ENCODE results near the gene SOAT1. TPM values are rescaled to one million over a fixed set of nuclear protein-coding genes. Genes with fewer than 3 reads are reported as not detected.

The SOAT1 gene
- total RNA-seq, 1 experiment from 2014 or later: 7.5 TPM

- H2AFZ ChIP-seq (ENCODE audit: low read length): no peak overlapping the region
- H4K91ac ChIP-seq (ENCODE audit: insufficient read length, low read depth, low read length): no peak overlapping the region
- no peak overlapping the region for H2AK5ac ChIP-seq (ENCODE audit: insufficient read length, low read length)
- H3K4ac ChIP-seq (ENCODE audit: low read depth, low read length): no peak overlapping the region
- no peak overlapping the region for H2BK12ac ChIP-seq (ENCODE audit: insufficient read length, low read depth, low read length)
- H3K9me3 Mint-ChIP-seq: no peaks in the 10 kb centered on the region
- no peaks in the 10 kb centered on the region for H3K27me3 Mint-ChIP-seq (ENCODE audit: low read depth)
- no peak overlapping the region for H3K9ac ChIP-seq (ENCODE audit: extremely low read depth, insufficient read length, low read length)
- no peak overlapping the region for H3K18ac ChIP-seq (ENCODE audit: insufficient read length, low read depth, low read length)
- WGBS (ENCODE audit: extremely low coverage, insufficient read length, low lambda C conversion rate): no CpG with 5 or more reads among the region's 3 CpGs
- H3K4me2 ChIP-seq (ENCODE audit: insufficient read depth, insufficient read length, low read length): no peak overlapping the region
- no peak overlapping the region for H3K23ac ChIP-seq (ENCODE audit: insufficient read length, low read depth, low read length)
- H3K27me3 ChIP-seq (ENCODE audit: insufficient read depth, low read length): no peaks in the 10 kb centered on the region
- H3K14ac ChIP-seq (ENCODE audit: insufficient read depth, low read length): no peak overlapping the region
- no peak overlapping the region for H4K5ac ChIP-seq (ENCODE audit: insufficient read length, low read depth, low read length)
- peaks cover 0 to 5% (median 0%) of the 10 kb centered on the region in 3 experiments; a peak in 1 of 7 replicates for H3K36me3 Mint-ChIP-seq (ENCODE audit: insufficient read depth in 1 of 3, low read depth in 3 of 3)
- H3K27ac ChIP-seq (ENCODE audit: insufficient read length, low read depth, low read length): no peak overlapping the region
- no peaks in the 10 kb centered on the region for H3K9me3 ChIP-seq (ENCODE audit: control insufficient read depth, low read depth, low read length)
- DNase-seq: no peak
- H3K4me3 Mint-ChIP-seq: no peak overlapping the region
- H3K4me1 ChIP-seq (ENCODE audit: insufficient read depth, low read length): no peaks in the 10 kb centered on the region
- no peaks in the 10 kb centered on the region for H3K23me2 ChIP-seq (ENCODE audit: insufficient read length, low read depth, low read length, poor library complexity, severe bottlenecking)
- peaks cover 9 to 10% of the 10 kb centered on the region in 2 experiments; a peak in 3 of 4 replicates for H3K4me1 Mint-ChIP-seq
- H2BK5ac ChIP-seq (ENCODE audit: insufficient read length, low read length): no peak overlapping the region
- no peak overlapping the region for H4K8ac ChIP-seq (replicated peaks; ENCODE audit: insufficient read length, low read depth, low read length)
- H3K27ac Mint-ChIP-seq: peak overlapping the region in 1 of 3 experiments; percentile 28; a peak in 1 of 7 replicates
- no peak overlapping the region for H3K56ac ChIP-seq (ENCODE audit: insufficient read length, low read depth, low read length)
- TF ChIP-seq CTCF (conservative IDR thresholded peaks at IDR 0.05): no peak
- no peaks in the 10 kb centered on the region for H3K79me2 ChIP-seq (ENCODE audit: insufficient read depth, low read length)
- no peaks in the 10 kb centered on the region for H4K20me1 ChIP-seq (ENCODE audit: control insufficient read depth, insufficient read depth, insufficient read length)
- H2BK15ac ChIP-seq (ENCODE audit: low read depth, low read length): no peak overlapping the region
- H2BK120ac ChIP-seq (ENCODE audit: low read depth, low read length, poor library complexity, severe bottlenecking): no peak overlapping the region
- H2BK20ac ChIP-seq (ENCODE audit: low read depth, low read length, poor library complexity, severe bottlenecking): no peak overlapping the region
- H3K79me1 ChIP-seq (ENCODE audit: insufficient read depth, low read depth, low read length, poor library complexity, severe bottlenecking): no peaks in the 10 kb centered on the region
- H3T11ph ChIP-seq (ENCODE audit: low read length): no peak overlapping the region
These were observed 29.0 kb downstream of the SOAT1 start for GRCh38 chr1:179322557-179322956.

Measured in H9 (cell line).